ENCODE results near the gene CFAP299.
"Not testable (repeated sequence)": the region's sequence is repeated elsewhere in the genome, so short reads cannot be mapped to it uniquely, and the experiment has no call there.

CFAP299 gene

GRCh38 chr4:80335554-80336358 lies at the start of gene CFAP299:
Gene CFAP299, plus strand, starts transcription at chr4:80335730.
- peak within 1 kb of the TSS; percentile 92 for H2AFZ ChIP-seq (ENCODE audit: low read depth, low read length)
- H4K20me1 ChIP-seq (ENCODE audit: insufficient read depth, low read length), result no peaks in the 10 kb centered on the region
- no peaks in the 10 kb centered on the region for H3K9me3 ChIP-seq (ENCODE audit: insufficient read depth, low read length)
- peaks cover 18% of the 10 kb centered on the region for H3K27me3 ChIP-seq (ENCODE audit: low read depth, low read length)
- peak within 1 kb of the TSS; percentile 86 for H3K4me3 ChIP-seq (ENCODE audit: low read length)
- no peaks in the 10 kb centered on the region for H3K36me3 ChIP-seq (replicated peaks; ENCODE audit: low read depth, low read length)
- TF ChIP-seq EZH2phosphoT487 (IDR thresholded peaks at IDR 0.05; ENCODE audit: low read depth) (no peak), CTCF (IDR thresholded peaks at IDR 0.05; ENCODE audit: low read depth, low read length) (peak; percentile 36)
- H3K79me2 ChIP-seq (ENCODE audit: low read length), result no peaks in the 10 kb centered on the region
- 0 out of 2 replicates have a peak, but pooled peaks cover 3% of the 10 kb centered on the region for H3K4me1 ChIP-seq (ENCODE audit: low read length)
- H3K27ac ChIP-seq (ENCODE audit: low read length), result no peak within 1 kb of the TSS
- peak within 1 kb of the TSS; percentile 43 for H3K9ac ChIP-seq (ENCODE audit: low read length)
- peak within 1 kb of the TSS; percentile 80 for H3K4me2 ChIP-seq (ENCODE audit: low read length)

GRCh38 chr4:80286451-80286850 lies 49.1 kb upstream of the CFAP299 start:
- H3K4me2 ChIP-seq (ENCODE audit: low read length), result no peak overlapping the region
- no peaks in the 10 kb centered on the region for H3K9me3 ChIP-seq (ENCODE audit: insufficient read depth, low read length)
- no peak overlapping the region for H3K9ac ChIP-seq (ENCODE audit: low read length)
- no peaks in the 10 kb centered on the region for H3K27me3 ChIP-seq (ENCODE audit: low read depth, low read length)
- no peaks in the 10 kb centered on the region for H3K36me3 ChIP-seq (replicated peaks; ENCODE audit: low read depth, low read length)
- H2AFZ ChIP-seq (ENCODE audit: low read depth, low read length), result no peak overlapping the region
- TF ChIP-seq CTCF (IDR thresholded peaks at IDR 0.05; ENCODE audit: low read depth, low read length) (no peak), EZH2phosphoT487 (IDR thresholded peaks at IDR 0.05; ENCODE audit: low read depth) (no peak)
- H4K20me1 ChIP-seq (ENCODE audit: insufficient read depth, low read length), result no peaks in the 10 kb centered on the region
- no peaks in the 10 kb centered on the region for H3K79me2 ChIP-seq (ENCODE audit: low read length)
- no peaks in the 10 kb centered on the region for H3K4me1 ChIP-seq (ENCODE audit: low read length)
- no peak overlapping the region for H3K4me3 ChIP-seq (ENCODE audit: low read length)
- H3K27ac ChIP-seq (ENCODE audit: low read length), result no peak overlapping the region

- H3K4me1 ChIP-seq (ENCODE audit: low read length); H4K20me1 ChIP-seq (ENCODE audit: insufficient read depth, low read length); H3K27ac ChIP-seq (ENCODE audit: low read length); H3K9ac ChIP-seq (ENCODE audit: low read length); H3K9me3 ChIP-seq (ENCODE audit: insufficient read depth, low read length); H2AFZ ChIP-seq (ENCODE audit: low read depth, low read length); H3K27me3 ChIP-seq (ENCODE audit: low read depth, low read length); H3K36me3 ChIP-seq (replicated peaks; ENCODE audit: low read depth, low read length); H3K79me2 ChIP-seq (ENCODE audit: low read length); H3K4me3 ChIP-seq (ENCODE audit: low read length); H3K4me2 ChIP-seq (ENCODE audit: low read length): not testable (repeated sequence)
Observed at GRCh38 chr4:80290665-80291064, 44.9 kb upstream of the CFAP299 start.

GRCh38 chr4:80294206-80294605 lies 41.3 kb upstream of the CFAP299 start:
- no peaks in the 10 kb centered on the region for H3K36me3 ChIP-seq (replicated peaks; ENCODE audit: low read depth, low read length)
- H3K4me2 ChIP-seq (ENCODE audit: low read length), result no peak overlapping the region
- no peaks in the 10 kb centered on the region for H3K27me3 ChIP-seq (ENCODE audit: low read depth, low read length)
- H3K79me2 ChIP-seq (ENCODE audit: low read length), result no peaks in the 10 kb centered on the region
- H3K27ac ChIP-seq (ENCODE audit: low read length), result no peak overlapping the region
- no peak overlapping the region for H2AFZ ChIP-seq (ENCODE audit: low read depth, low read length)
- no peaks in the 10 kb centered on the region for H3K4me1 ChIP-seq (ENCODE audit: low read length)
- no peak overlapping the region for H3K4me3 ChIP-seq (ENCODE audit: low read length)
- H4K20me1 ChIP-seq (ENCODE audit: insufficient read depth, low read length), result no peaks in the 10 kb centered on the region
- no peak for TF ChIP-seq CTCF (IDR thresholded peaks at IDR 0.05; ENCODE audit: low read depth, low read length)
- no peak for TF ChIP-seq EZH2phosphoT487 (IDR thresholded peaks at IDR 0.05; ENCODE audit: low read depth)
- no peak overlapping the region for H3K9ac ChIP-seq (ENCODE audit: low read length)
- no peaks in the 10 kb centered on the region; the same call in 1 of the 2 replicates for H3K9me3 ChIP-seq (ENCODE audit: insufficient read depth, low read length)

Data from OCI-LY3 (cell line).